Muscle of arm (tissue), 12 donors: ENCODE results near the gene GRAMD2B. TPM values are rescaled to one million over a fixed set of nuclear protein-coding genes. Genes with fewer than 3 reads are reported as not detected.
"Not testable (repeated sequence)": the region's sequence is repeated elsewhere in the genome, so short reads cannot be mapped to it uniquely, and the experiment has no call there.

Source experiments
- DNase-seq: peaks from one replicate; pipeline ENCODE4 v3.0.0-alpha.2; 2013
- polyA plus RNA-seq, 12 donors: library from polyadenylated mRNA; unstranded; fragments of 120-200 nt; gene quantifications; one replicate each; pipeline ENCODE4 v1.2.1, GENCODE V29; 2013; ENCODE audit not compliant: insufficient read length in 12 of 12

The GRAMD2B gene
- polyA plus RNA-seq, 12 donors = 9.0 to 63.0 (median 12.4) TPM; not detected in 1

DNA sequence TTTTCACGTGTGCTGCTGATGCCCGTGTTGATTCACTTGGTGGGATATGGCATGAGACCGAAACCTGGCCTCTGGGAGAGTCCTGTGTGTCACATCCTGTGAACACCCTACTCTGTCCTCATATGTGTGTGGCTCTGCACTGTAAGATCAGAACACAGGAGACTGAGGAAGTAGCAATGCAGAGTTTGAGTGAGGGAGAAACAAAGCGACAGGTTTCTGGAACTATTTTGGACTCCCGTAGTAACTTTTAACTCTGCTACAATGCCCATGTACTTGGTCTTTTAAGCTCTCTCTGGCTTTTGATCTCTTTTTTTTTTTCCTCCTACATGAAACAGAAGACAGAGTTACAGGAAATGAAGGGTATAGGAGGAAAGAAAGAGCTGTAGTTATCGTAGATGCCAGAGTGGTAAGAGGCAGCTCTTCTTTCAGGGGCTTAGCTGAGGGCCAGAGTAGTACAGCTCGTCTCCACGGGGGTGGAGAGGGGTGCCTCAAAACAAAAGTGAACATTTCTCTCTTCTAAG, 26.6 kb downstream of the GRAMD2B start:
- no peak for DNase-seq

- no peak for DNase-seq
Observed at GRCh38 chr5:126450346-126450745, 27.1 kb downstream of the GRAMD2B start.

GRCh38 chr5:126450907-126451306, 27.7 kb downstream of the GRAMD2B start:
- no peak for DNase-seq

GRCh38 chr5:126452477-126452876, 29.3 kb downstream of the GRAMD2B start:
- no peak for DNase-seq

GRCh38 chr5:126454081-126454480, 30.9 kb downstream of the GRAMD2B start:
- DNase-seq = no peak

- DNase-seq = no peak
Observed at GRCh38 chr5:126454535-126454934, 31.3 kb downstream of the GRAMD2B start.

- DNase-seq = no peak
Observed at GRCh38 chr5:126455264-126455663, 32.1 kb downstream of the GRAMD2B start.

DNA sequence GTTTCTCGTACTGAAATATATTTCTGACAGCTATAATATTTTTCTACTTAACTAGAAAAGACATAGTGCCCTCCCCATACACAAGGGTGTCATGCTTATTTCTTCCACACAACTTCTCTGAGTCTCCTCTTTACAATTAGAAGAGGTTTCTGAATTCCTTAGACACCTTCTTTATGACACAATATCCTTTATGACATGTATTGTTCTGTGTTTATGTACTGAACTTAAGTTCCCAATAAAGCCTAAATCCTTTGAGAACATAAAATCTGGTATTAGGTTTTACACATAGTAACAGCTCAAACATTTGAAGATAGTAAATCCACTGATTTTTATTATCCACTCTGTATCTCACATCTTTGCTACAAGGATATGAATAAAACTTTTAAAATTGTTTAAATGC, 32.5 kb downstream of the GRAMD2B start:
- DNase-seq = no peak

DNA sequence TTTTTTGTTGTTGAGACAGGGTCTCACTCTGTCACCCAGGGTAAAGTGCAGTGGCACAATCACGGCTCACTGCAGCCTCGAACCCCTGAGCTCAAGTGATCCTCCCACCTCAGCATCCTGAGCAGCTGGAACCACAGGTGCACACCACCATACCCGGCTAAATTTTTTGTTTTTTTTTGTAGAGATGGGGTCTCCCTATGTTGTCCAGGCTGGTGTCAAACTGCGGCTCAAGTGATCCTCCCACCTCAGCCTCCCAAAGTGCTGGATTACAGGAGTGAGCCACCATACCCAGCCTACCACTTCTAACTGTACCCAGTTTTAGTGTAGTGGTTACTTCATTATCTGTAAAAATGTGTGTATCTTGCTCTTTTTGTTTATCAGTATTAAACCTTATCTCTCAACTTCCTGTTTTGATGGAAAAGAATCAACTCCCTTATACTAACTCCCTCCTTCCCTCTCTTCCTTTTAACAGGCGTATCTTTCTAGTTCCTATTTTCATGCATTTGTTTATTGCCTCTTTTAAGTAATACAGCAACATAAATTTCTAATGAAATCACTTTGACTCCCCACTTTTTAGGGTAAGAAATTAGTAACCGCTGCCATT, 33.1 kb downstream of the GRAMD2B start:
- DNase-seq = no peak

DNA sequence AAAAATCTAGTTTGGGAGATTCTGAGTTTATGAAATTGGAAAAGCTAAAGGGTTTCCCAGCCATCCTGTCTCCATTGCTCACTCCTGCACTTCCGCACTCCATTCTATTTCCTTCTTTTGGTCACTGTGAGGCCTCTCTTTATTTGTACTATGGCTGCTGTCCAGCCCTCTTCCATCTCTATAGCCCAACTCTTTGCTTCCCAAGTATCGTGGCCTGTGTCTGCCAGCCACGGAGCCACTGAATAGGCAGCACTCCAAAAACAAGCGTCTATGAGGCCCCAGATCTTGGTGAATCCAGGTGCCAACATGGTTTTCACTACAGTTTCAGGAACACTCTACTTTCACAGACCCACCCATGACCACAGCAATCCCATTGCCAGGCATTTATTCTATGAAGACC, 37.2 kb downstream of the GRAMD2B start:
- DNase-seq = no peak

DNA sequence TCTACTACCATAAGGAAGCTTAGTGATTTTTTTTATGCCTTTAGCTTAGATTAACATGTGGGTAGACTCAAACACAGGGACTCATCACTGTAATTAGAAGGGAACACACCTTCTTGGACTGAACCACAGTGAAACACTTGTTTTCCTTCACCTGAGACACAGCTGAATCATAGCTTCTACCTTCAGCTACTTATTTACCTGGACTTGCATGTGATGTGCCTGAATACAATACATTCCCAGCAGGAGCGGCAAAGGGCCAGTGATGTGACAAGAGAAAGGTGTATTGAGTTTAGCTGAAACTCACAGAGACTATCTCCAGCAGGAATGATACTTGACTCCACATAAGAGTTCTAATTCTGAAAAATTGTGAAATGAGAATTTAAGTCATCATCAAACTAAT, 37.8 kb downstream of the GRAMD2B start:
- no peak for DNase-seq

DNA sequence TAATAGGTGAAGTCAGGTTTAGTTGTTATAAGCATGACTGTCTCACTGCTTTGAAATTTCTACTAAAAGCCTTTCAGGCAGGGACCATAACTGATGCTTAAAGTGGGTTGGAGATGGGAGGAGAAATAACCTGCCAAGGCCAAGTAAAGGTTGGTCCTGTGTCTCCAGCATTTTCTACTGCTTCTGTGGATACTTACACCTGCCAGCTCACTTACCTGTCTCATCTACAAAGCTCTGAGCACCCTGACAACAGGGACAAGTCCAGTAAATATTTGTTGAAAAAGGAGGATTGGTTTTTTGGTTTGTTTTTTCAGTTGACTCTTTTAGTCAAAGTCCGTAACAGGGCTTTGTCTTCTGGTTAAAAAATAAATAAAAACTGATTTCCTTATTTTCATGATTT, 38.6 kb downstream of the GRAMD2B start:
- no peak for DNase-seq

- no peak for DNase-seq
Observed at GRCh38 chr5:126462239-126463014, 39.2 kb downstream of the GRAMD2B start.

DNA sequence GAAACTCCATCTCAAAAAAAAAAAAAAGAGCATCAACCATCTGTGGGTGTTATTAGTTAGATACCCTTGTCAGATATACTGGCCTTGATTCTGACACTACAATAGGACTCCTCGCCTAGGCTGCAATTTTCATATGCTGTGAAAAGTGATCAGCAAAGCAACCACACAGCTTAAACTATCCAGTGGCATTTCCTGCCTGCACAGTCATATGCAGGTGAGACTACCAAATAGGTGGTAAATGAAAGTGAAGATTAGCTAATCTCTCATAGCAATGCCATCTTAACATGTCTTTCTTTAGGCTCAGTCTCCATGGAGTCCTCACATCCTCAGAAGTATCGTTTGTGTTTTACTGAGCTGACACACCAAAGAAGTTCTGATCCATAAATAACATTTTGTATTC, 40.8 kb downstream of the GRAMD2B start:
- DNase-seq = no peak

DNA sequence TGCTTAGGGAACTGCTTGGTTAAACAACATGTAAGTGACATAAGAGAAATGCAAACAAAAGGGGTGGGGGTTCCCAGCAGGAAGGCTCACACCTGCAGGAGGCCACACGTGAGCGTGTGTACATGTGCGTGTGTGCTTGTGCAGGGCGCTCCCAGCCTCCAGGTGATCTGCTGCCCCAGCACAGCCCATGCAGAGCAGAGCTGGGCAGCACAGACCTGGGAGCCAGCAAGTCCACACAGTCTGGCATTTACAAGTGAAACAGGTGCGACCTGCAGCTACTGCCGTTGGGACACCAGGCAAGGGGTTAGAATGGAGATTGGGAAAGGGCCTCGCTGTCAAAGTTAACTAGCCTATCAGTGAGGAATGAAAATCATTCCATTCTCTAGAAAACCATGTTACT, 41.8 kb downstream of the GRAMD2B start:
- DNase-seq = no peak

DNA sequence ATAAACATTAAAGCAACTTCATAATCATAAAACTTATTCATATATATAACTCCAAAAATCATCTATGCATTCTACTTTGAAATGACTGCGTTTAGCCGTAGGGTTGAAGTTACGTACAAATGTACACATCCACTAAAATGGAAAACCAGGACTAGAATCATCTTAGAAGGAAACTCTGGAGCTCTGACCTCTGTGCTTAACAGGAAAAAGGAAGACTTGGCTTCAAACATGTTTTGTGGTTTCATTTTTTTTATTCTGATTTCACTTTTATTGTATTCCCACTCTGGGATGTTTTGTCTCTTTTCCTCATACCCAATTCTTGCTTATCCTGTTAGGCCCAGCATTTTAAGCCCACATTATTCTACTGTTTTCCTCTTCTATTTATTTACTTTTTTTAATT, 44.9 kb downstream of the GRAMD2B start:
- DNase-seq = no peak

GRCh38 chr5:126469536-126470316, 46.5 kb downstream of the GRAMD2B start:
- DNase-seq = no peak

GRCh38 chr5:126470529-126470928, 47.3 kb downstream of the GRAMD2B start:
- not testable (repeated sequence) for DNase-seq

DNA sequence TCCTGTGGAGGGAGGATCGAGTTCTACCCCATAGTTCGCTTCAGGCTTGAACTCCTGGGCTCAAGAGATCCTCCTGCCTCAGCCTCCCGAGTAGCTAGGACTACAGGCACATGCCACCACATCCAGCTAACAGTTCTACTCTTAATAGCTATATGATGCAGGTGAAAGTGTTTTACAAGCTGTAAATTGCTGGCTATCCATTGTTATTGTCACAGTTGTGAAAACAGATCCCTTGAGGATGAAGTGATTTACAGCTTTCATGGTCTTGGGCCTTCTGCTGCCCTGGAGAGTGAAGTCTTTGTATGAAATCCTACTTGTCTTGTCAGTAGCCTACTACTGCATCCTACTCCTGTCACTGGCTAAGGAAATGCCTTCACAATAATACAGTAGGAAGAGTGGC, 48.0 kb downstream of the GRAMD2B start:
- no peak for DNase-seq

- DNase-seq = no peak
Observed at GRCh38 chr5:126471875-126472537, 48.8 kb downstream of the GRAMD2B start.

- no peak for DNase-seq
Observed at GRCh38 chr5:126472538-126472889, 49.3 kb downstream of the GRAMD2B start.
